H1 (cell line): Measurements from ENCODE around the gene LOC128125822.

Experiments used
- CTCF ChIA-PET: fragments of 300-600 bp; sonication (Branson Sonifier 250); formaldehyde crosslinking; loops from one replicate; lab custom pipeline; 2021; ENCODE audit not compliant: partially characterized antibody; lab: Charles Lee
- POLR2A ChIA-PET: fragments of 300-600 bp; sonication (Branson Sonifier 250); formaldehyde crosslinking; loops from one replicate; lab custom pipeline; 2021; ENCODE audit warnings: inconsistent platforms; ENCODE audit not compliant: partially characterized antibody; lab: Charles Lee
- DNase-seq, 2 experiments: peaks; one replicate each; pipeline versions ENCODE4 v3.0.0 to v3.0.0-alpha.2; 2010 to 2022; ENCODE audit warnings: low spot score in 2 of 2, low read depth in 1 of 2, mixed read lengths in 1 of 2
- FAIRE-seq: peaks from 2 replicates; lab custom pipeline; 2011; peaks lifted over from hg19 to GRCh38; lab: Jason Lieb, UNC
- H2AFZ ChIP-seq: 2 replicates; pipeline ENCODE4 v1.8.1; 2012; ENCODE audit warnings: low read length, inconsistent platforms
- H2AK5ac ChIP-seq: 2 replicates; pipeline ENCODE4 v1.6.1; 2013; ENCODE audit warnings: low read depth, low read length
- H2BK120ac ChIP-seq: replicated peaks from 2 replicates; pipeline ENCODE3; 2013; ENCODE audit warnings: low read depth, low read length, inconsistent platforms
- H2BK12ac ChIP-seq: 2 replicates; pipeline ENCODE4 v1.6.1; 2013; ENCODE audit warnings: low read depth, low read length
- H2BK15ac ChIP-seq: 2 replicates; pipeline ENCODE4 v1.6.1; 2013; ENCODE audit warnings: low read length
- H2BK20ac ChIP-seq: 2 replicates; pipeline ENCODE4 v1.6.1; 2013; ENCODE audit warnings: low read length
- H2BK5ac ChIP-seq: 2 replicates; pipeline ENCODE4 v1.6.1; 2013; ENCODE audit warnings: low read depth, low read length
- H3K14ac ChIP-seq: 2 replicates; pipeline ENCODE4 v1.6.1; 2013; ENCODE audit warnings: inconsistent platforms; ENCODE audit not compliant: insufficient read length
- H3K18ac ChIP-seq: 2 replicates; pipeline ENCODE4 v1.6.1; 2013; ENCODE audit warnings: low read length; ENCODE audit errors: extremely low read depth
- H3K23ac ChIP-seq: 2 replicates; pipeline ENCODE4 v1.6.1; 2013; ENCODE audit warnings: inconsistent platforms; ENCODE audit not compliant: insufficient read length
- H3K23me2 ChIP-seq: 2 replicates; pipeline ENCODE4 v1.6.1; 2013; ENCODE audit warnings: low read depth, low read length
- H3K27ac ChIP-seq: 2 replicates; pipeline ENCODE4 v1.6.1; 2011; ENCODE audit warnings: low read depth, low read length, inconsistent platforms
- H3K27me3 ChIP-seq, 4 experiments: replicated peaks in 1 of 4; 1 replicate in 1 of 4; 2 replicates in 3 of 4; pipeline versions ENCODE4 v1.6.1 to v1.8.1; 2011 to 2013; ENCODE audit warnings: low read length in 3 of 4, mild to moderate bottlenecking in 3 of 4, inconsistent platforms in 2 of 4, mixed read lengths in 2 of 4, moderate library complexity in 1 of 4; ENCODE audit not compliant: control insufficient read depth in 3 of 4, insufficient read depth in 3 of 4; ENCODE audit errors: extremely low read depth in 1 of 4
- H3K36me3 ChIP-seq, 4 experiments: 2 replicates each; pipeline versions ENCODE4 v1.6.1 to v1.8.1; 2011 to 2013; ENCODE audit warnings: mild to moderate bottlenecking in 4 of 4, low read length in 3 of 4, moderate library complexity in 2 of 4, control low read depth in 1 of 4, inconsistent platforms in 1 of 4; ENCODE audit not compliant: insufficient read depth in 4 of 4, control insufficient read depth in 2 of 4
- H3K4ac ChIP-seq: replicated peaks from 2 replicates; pipeline ENCODE3; 2013; ENCODE audit warnings: low read length, low read depth, mixed read lengths, inconsistent platforms; ENCODE audit not compliant: insufficient read length
- H3K4me1 ChIP-seq, 4 experiments: replicated peaks in 1 of 4; 1 replicate in 1 of 4; 2 replicates in 3 of 4; pipeline versions ENCODE4 v1.6.1 to v1.8.1; 2011 to 2013; ENCODE audit warnings: low read length in 3 of 4, inconsistent platforms in 2 of 4, mixed read lengths in 1 of 4; ENCODE audit not compliant: insufficient read depth in 4 of 4, control insufficient read depth in 3 of 4
- H3K4me2 ChIP-seq, 2 experiments: 2 replicates each; pipeline versions ENCODE4 v1.6.1 to v1.8.1; 2011 to 2013; ENCODE audit warnings: low read depth in 2 of 2, low read length in 2 of 2, control low read depth in 1 of 2, inconsistent platforms in 1 of 2, mild to moderate bottlenecking in 1 of 2; ENCODE audit not compliant: insufficient read depth in 1 of 2
- H3K4me3 ChIP-seq, 4 experiments: fragments of 200-600, 300-600 bp in 1 of 4; sonication (generic), shearing (Covaris generic), sonication (Bioruptor Twin) in 1 of 4; 2 replicates each; pipeline versions ENCODE4 v1.5.1 to v1.8.1; 2011 to 2016; ENCODE audit warnings: low read length in 4 of 4, low read depth in 3 of 4, control low read depth in 2 of 4, inconsistent platforms in 2 of 4, mild to moderate bottlenecking in 2 of 4, mixed read lengths in 1 of 4, moderate library complexity in 1 of 4; ENCODE audit not compliant: insufficient read depth in 2 of 4; ENCODE audit errors: extremely low read depth in 1 of 4
- H3K56ac ChIP-seq: replicated peaks from 2 replicates; pipeline ENCODE3; 2013; ENCODE audit warnings: low read depth, mild to moderate bottlenecking, mixed read lengths, low read length, inconsistent platforms; ENCODE audit not compliant: insufficient read length
- H3K79me1 ChIP-seq: 2 replicates; pipeline ENCODE4 v1.6.1; 2013; ENCODE audit warnings: low read depth, low read length, control low read depth
- H3K79me2 ChIP-seq, 2 experiments: 2 replicates each; pipeline versions ENCODE4 v1.6.1 to v1.8.1; 2012 to 2013; ENCODE audit warnings: low read length in 2 of 2, mild to moderate bottlenecking in 2 of 2, inconsistent platforms in 1 of 2; ENCODE audit not compliant: insufficient read depth in 2 of 2, control insufficient read depth in 1 of 2
- H3K9ac ChIP-seq, 4 experiments: replicated peaks in 1 of 4; 1 replicate in 1 of 4; 2 replicates in 3 of 4; pipeline versions ENCODE4 v1.6.1 to v1.8.1; 2011 to 2013; ENCODE audit warnings: low read depth in 3 of 4, low read length in 3 of 4, control low read depth in 2 of 4, mild to moderate bottlenecking in 2 of 4, moderate library complexity in 2 of 4, inconsistent platforms in 1 of 4; ENCODE audit errors: extremely low read depth in 1 of 4
- H3K9me3 ChIP-seq, 2 experiments: 2 replicates each; pipeline versions ENCODE4 v1.6.1 to v1.8.1; 2012 to 2013; ENCODE audit warnings: mild to moderate bottlenecking in 2 of 2, moderate library complexity in 2 of 2, control low read depth in 1 of 2, inconsistent platforms in 1 of 2, low read depth in 1 of 2, low read length in 1 of 2, mixed read lengths in 1 of 2; ENCODE audit not compliant: insufficient read depth in 2 of 2
- H4K20me1 ChIP-seq, 2 experiments: replicated peaks in 1 of 2; 2 replicates each; pipeline versions ENCODE3 to v1.8.1; 2011 to 2013; ENCODE audit warnings: inconsistent platforms in 2 of 2, low read length in 2 of 2, mild to moderate bottlenecking in 1 of 2; ENCODE audit not compliant: insufficient read depth in 2 of 2, control insufficient read depth in 1 of 2
- H4K5ac ChIP-seq: 2 replicates; pipeline ENCODE4 v1.6.1; 2013; ENCODE audit warnings: low read length, low read depth, mixed read lengths, inconsistent platforms; ENCODE audit not compliant: insufficient read length
- H4K8ac ChIP-seq: 2 replicates; pipeline ENCODE4 v1.8.0; 2013; ENCODE audit warnings: mild to moderate bottlenecking, moderate library complexity, low read length, inconsistent platforms; ENCODE audit not compliant: insufficient read depth; ENCODE audit errors: extremely low read depth
- H4K91ac ChIP-seq: replicated peaks from 2 replicates; pipeline ENCODE3; 2013; ENCODE audit warnings: low read length, mixed read lengths, inconsistent platforms; ENCODE audit not compliant: insufficient read length
- BCL11A ChIP-seq, 2 experiments: IDR thresholded peaks; one replicate each; pipeline ENCODE4 v1.6.1; 2011; ENCODE audit warnings: low read depth in 2 of 2, low read length in 2 of 2, mild to moderate bottlenecking in 2 of 2
- GABPA ChIP-seq: IDR thresholded peaks from 2 replicates; pipeline ENCODE4 v1.6.1; 2011; ENCODE audit warnings: mild to moderate bottlenecking, low read length, moderate library complexity, borderline replicate concordance; ENCODE audit not compliant: insufficient read depth
- NRF1 ChIP-seq: IDR thresholded peaks from 2 replicates; pipeline ENCODE4 v1.6.1; 2011; ENCODE audit warnings: mild to moderate bottlenecking, low read depth, low read length, improper control_type of control experiment
- SIX5 ChIP-seq: IDR thresholded peaks from 2 replicates; pipeline ENCODE4 v1.6.1; 2011; ENCODE audit warnings: mild to moderate bottlenecking, low read depth, low read length
- TBP ChIP-seq: IDR thresholded peaks from 2 replicates; pipeline ENCODE4 v1.6.1; 2011; ENCODE audit warnings: low read depth, low read length, improper control_type of control experiment
- WGBS, 2 experiments: shearing (Covaris generic) in 1 of 2; methylation state at CpG; one replicate each; pipeline versions ENCODE4 v1.1.6 to v1.1.7; 2013 to 2015; ENCODE audit warnings: low lambda C conversion rate in 2 of 2, mixed read lengths in 2 of 2, inconsistent platforms in 1 of 2, low coverage in 1 of 2, missing lambda C conversion rate in 1 of 2; ENCODE audit not compliant: insufficient replicate concordance in 2 of 2, insufficient coverage in 1 of 2, insufficient read length in 1 of 2; ENCODE audit errors: extremely low coverage in 1 of 2, missing lambda C conversion rate in 1 of 2; 5-methylcytosine and 5-hydroxymethylcytosine counted together
- TF ChIP-seq, protein P1 (sequence below), 3 experiments: IDR thresholded peaks; 1 replicate in 2 of 3; 2 replicates in 1 of 3; pipeline versions ENCODE4 v1.5.1 to v1.6.1; 2011; ENCODE audit warnings: low read length in 3 of 3, mild to moderate bottlenecking in 3 of 3, inconsistent platforms in 2 of 3, low read depth in 1 of 3, moderate library complexity in 1 of 3; ENCODE audit not compliant: insufficient read depth in 1 of 3; ENCODE audit errors: control extremely low read depth in 1 of 3
- TF ChIP-seq, protein P2 (sequence below): IDR thresholded peaks from 2 replicates; pipeline ENCODE4 v1.6.1; 2012; ENCODE audit warnings: inconsistent platforms

Gene LOC128125822

DNA sequence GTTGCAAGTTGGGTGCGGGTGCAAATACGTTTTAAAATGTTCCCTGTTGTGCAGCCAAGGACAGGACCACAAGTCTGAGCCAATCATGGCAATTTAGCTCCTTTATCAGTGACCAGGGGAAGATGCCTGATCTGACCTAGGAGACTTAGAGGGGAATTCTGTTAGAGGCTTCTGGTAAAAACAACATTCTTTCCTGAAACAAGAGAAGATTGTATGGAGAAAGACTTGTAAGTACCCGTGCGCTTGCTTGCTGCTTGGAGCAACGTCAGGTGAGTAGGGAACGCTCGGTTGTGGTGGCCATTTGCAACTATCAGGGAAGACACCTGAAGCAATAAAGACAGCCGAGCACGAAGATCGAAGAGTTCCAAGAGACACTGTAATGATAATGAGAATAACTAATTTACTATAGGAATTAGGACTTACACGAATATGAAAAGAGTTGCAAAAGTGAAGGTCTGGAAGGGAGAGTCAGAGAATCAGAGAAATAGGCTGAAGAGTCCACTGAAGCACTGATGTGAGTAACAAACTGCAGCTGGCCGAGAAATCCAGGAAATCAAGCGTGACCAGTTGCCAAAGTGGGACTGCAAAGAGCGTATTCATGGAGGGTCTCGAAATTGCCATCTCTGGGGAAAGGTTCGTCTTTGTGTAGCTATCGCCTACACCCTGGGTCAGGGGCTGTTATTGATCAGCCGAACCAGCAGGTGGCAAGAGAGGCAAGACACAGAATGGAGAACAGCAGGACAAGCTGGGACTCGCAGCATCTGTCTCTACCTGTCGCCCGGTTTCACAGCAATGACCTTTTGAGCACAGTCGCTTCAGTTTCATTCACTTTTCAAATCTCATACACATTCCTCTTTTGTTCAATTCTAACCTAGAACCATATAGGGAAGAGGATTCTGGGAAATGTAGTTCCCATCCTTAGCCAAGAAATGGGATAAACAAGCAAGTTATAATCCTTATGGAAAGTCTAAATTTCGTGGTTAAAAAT lies 26.1 kb downstream of the LOC128125822 start:
- CTCF ChIA-PET, result interaction anchor here (0.6 to 4.4 kb wide), 30 partner anchors 9 to 326 kb away, joined by 3 to 24 read pairs (median 4); partner anchors contain the start of gene PHF3
- TF ChIP-seq BCL11A (IDR thresholded peaks at IDR 0.05; ENCODE audit: low read depth in 2 of 2, low read length in 2 of 2) (no peak), GABPA (no peak), NRF1 (no peak), TBP (0 out of 2 replicates have a peak, but pooled peaks have one; percentile 21), SIX5 (peak; percentile 55)
- TF ChIP-seq, protein P1, sequence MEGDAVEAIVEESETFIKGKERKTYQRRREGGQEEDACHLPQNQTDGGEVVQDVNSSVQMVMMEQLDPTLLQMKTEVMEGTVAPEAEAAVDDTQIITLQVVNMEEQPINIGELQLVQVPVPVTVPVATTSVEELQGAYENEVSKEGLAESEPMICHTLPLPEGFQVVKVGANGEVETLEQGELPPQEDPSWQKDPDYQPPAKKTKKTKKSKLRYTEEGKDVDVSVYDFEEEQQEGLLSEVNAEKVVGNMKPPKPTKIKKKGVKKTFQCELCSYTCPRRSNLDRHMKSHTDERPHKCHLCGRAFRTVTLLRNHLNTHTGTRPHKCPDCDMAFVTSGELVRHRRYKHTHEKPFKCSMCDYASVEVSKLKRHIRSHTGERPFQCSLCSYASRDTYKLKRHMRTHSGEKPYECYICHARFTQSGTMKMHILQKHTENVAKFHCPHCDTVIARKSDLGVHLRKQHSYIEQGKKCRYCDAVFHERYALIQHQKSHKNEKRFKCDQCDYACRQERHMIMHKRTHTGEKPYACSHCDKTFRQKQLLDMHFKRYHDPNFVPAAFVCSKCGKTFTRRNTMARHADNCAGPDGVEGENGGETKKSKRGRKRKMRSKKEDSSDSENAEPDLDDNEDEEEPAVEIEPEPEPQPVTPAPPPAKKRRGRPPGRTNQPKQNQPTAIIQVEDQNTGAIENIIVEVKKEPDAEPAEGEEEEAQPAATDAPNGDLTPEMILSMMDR (IDR thresholded peaks at IDR 0.05; ENCODE audit: control extremely low read depth in 1 of 3, insufficient read depth in 1 of 3, low read depth in 1 of 3, low read length in 3 of 3), result peak; percentile 66 to 92 (median 81)
- TF ChIP-seq, protein P2, sequence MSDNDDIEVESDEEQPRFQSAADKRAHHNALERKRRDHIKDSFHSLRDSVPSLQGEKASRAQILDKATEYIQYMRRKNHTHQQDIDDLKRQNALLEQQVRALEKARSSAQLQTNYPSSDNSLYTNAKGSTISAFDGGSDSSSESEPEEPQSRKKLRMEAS, result 0 out of 2 replicates have a peak, but pooled peaks have one; percentile 2

More for the DNA sequence above, 26.1 kb downstream of the LOC128125822 start:
- peak overlapping the region; percentile 76; the same call in 1 of the 2 replicates for H4K8ac ChIP-seq
- H2AK5ac ChIP-seq, result no peak overlapping the region
- DNase-seq (peak in 1 of 2 experiments; percentile 72), FAIRE-seq (peak; percentile 13)
- H2BK120ac ChIP-seq, result peak overlapping the region; percentile 52
- H3K79me2 ChIP-seq, result no peaks in the 10 kb centered on the region
- H3K4ac ChIP-seq, result no peak overlapping the region
- no peak overlapping the region for H3K23ac ChIP-seq
- peak overlapping the region; percentile 21; the same call in 1 of the 2 replicates for H2BK15ac ChIP-seq
- peak overlapping the region; percentile 1 for H4K5ac ChIP-seq
- peak overlapping the region; percentile 48 to 99 for H3K4me2 ChIP-seq
- POLR2A ChIA-PET, result interaction anchor here (0.6 to 4.3 kb wide), 10 partner anchors 9 to 775 kb away, joined by 3 to 26 read pairs (median 4); partner anchors contain the start of gene PHF3
- no peaks in the 10 kb centered on the region for H3K36me3 ChIP-seq
- H2AFZ ChIP-seq, result peak overlapping the region; percentile 98
- H3K27ac ChIP-seq, result peak overlapping the region; percentile 59; the same call in 1 of the 2 replicates
- H3K23me2 ChIP-seq, result peaks cover 5% of the 10 kb centered on the region
- H3K18ac ChIP-seq, result peak overlapping the region; percentile 85
- H2BK12ac ChIP-seq, result no peak overlapping the region
- no peaks in the 10 kb centered on the region for H3K27me3 ChIP-seq
- peak overlapping the region; percentile 48 to 83 (median 62) for H3K4me3 ChIP-seq
- peak overlapping the region; percentile 69; the same call in 1 of the 2 replicates for H2BK5ac ChIP-seq
- no peaks in the 10 kb centered on the region for H4K20me1 ChIP-seq
- H4K91ac ChIP-seq, result no peak overlapping the region
- H3K9me3 ChIP-seq, result no peaks in the 10 kb centered on the region
- no peak overlapping the region for H3K56ac ChIP-seq
- H3K79me1 ChIP-seq, result no peaks in the 10 kb centered on the region
- no peak overlapping the region for H3K14ac ChIP-seq
- peak overlapping the region; percentile 15 to 78 (median 71); a peak in 6 of 7 replicates for H3K9ac ChIP-seq
- peaks cover 0 to 5% (median 2%) of the 10 kb centered on the region in 4 experiments; a peak in 3 of 7 replicates for H3K4me1 ChIP-seq
- WGBS, 2 experiments, result 13% methylated on average over 23 of the region's 23 CpGs; no CpG with 5 or more reads in 1 of the 2 experiments
- H2BK20ac ChIP-seq, result no peak overlapping the region
